Progenitor cell of endocrine pancreas (in vitro differentiated cells): Measurements from ENCODE around the gene DPH6. TPM values are rescaled to one million over a fixed set of nuclear protein-coding genes. Genes with fewer than 3 reads are reported as not detected.

Source experiments
- DNase-seq: peaks from one replicate; pipeline ENCODE4 v3.0.0; 2021; ENCODE audit warnings: low spot score; ENCODE audit not compliant: unreplicated experiment
- H3K27ac Mint-ChIP-seq: 2 replicates; pipeline ENCODE4 v1.8.0; 2021; ENCODE audit warnings: mild to moderate bottlenecking, moderate library complexity, mixed read lengths
- H3K27me3 Mint-ChIP-seq: 2 replicates; pipeline ENCODE4 v1.8.0; 2021; ENCODE audit warnings: mixed read lengths
- H3K36me3 Mint-ChIP-seq: 2 replicates; pipeline ENCODE4 v1.8.0; 2022; ENCODE audit warnings: mixed read lengths; ENCODE audit not compliant: insufficient read depth
- H3K4me1 Mint-ChIP-seq: 2 replicates; pipeline ENCODE4 v1.8.0; 2021; ENCODE audit warnings: low read depth, mixed read lengths
- H3K4me3 Mint-ChIP-seq: 2 replicates; pipeline ENCODE4 v1.8.0; 2021; ENCODE audit warnings: low read depth, mild to moderate bottlenecking, moderate library complexity, mixed read lengths
- H3K9me3 Mint-ChIP-seq: 2 replicates; pipeline ENCODE4 v1.8.0; 2021; ENCODE audit warnings: low read depth, mixed read lengths
- CTCF ChIP-seq: fragments of 200-600 bp; sonication (generic); IDR thresholded peaks from one replicate; pipeline ENCODE4 v1.5.0; 2021; ENCODE audit warnings: antibody characterized with exemption, mild to moderate bottlenecking; ENCODE audit not compliant: unreplicated experiment
- total RNA-seq: library from RNA; stranded (reverse); gene quantifications from 2 replicates; pipeline ENCODE4 v1.2.1, GENCODE V29; 2021

The DPH6 gene
- total RNA-seq, 1 donor from 2014 or later: 11.4 TPM

GRCh38 chr15:35471024-35471423 is 74.9 kb downstream of the DPH6 start:
- H3K36me3 Mint-ChIP-seq: no peaks in the 10 kb centered on the region

GRCh38 chr15:35470441-35470840 is 75.5 kb downstream of the DPH6 start:
- no peaks in the 10 kb centered on the region for H3K36me3 Mint-ChIP-seq
- no peak for DNase-seq
- H3K27me3 Mint-ChIP-seq: no peaks in the 10 kb centered on the region
- no peaks in the 10 kb centered on the region for H3K9me3 Mint-ChIP-seq
- no peak overlapping the region for H3K4me3 Mint-ChIP-seq
- H3K4me1 Mint-ChIP-seq: no peaks in the 10 kb centered on the region
- TF ChIP-seq CTCF: no peak
- no peak overlapping the region for H3K27ac Mint-ChIP-seq

More at GRCh38 chr15:35471024-35471423, 74.9 kb downstream of the DPH6 start:
- Mint-ChIP-seq H3K9me3 (no peaks in the 10 kb centered on the region), H3K27ac (no peak overlapping the region), H3K27me3 (no peaks in the 10 kb centered on the region), H3K4me1 (no peaks in the 10 kb centered on the region), H3K4me3 (no peak overlapping the region)
- no peak for DNase-seq
- TF ChIP-seq CTCF: no peak

GRCh38 chr15:35466476-35466875 is 79.5 kb downstream of the DPH6 start:
- Mint-ChIP-seq H3K27me3 (no peaks in the 10 kb centered on the region), H3K9me3 (no peaks in the 10 kb centered on the region), H3K36me3 (no peaks in the 10 kb centered on the region), H3K4me1 (no peaks in the 10 kb centered on the region), H3K4me3 (no peak overlapping the region), H3K27ac (no peak overlapping the region)
- no peak for DNase-seq
- TF ChIP-seq CTCF: no peak

- Mint-ChIP-seq H3K27ac (no peak overlapping the region), H3K4me3 (no peak overlapping the region), H3K9me3 (no peaks in the 10 kb centered on the region), H3K27me3 (no peaks in the 10 kb centered on the region), H3K4me1 (no peaks in the 10 kb centered on the region), H3K36me3 (no peaks in the 10 kb centered on the region)
- DNase-seq: no peak
- no peak for TF ChIP-seq CTCF
These were observed 80.2 kb downstream of the DPH6 start for GRCh38 chr15:35465783-35466182.

GRCh38 chr15:35460616-35461015 is 85.3 kb downstream of the DPH6 start:
- Mint-ChIP-seq H3K27ac (no peak overlapping the region), H3K4me3 (no peak overlapping the region)

More at GRCh38 chr15:35460616-35461015, 85.3 kb downstream of the DPH6 start:
- Mint-ChIP-seq H3K4me1 (no peaks in the 10 kb centered on the region), H3K27me3 (no peaks in the 10 kb centered on the region), H3K9me3 (no peaks in the 10 kb centered on the region), H3K36me3 (no peaks in the 10 kb centered on the region)
- no peak for DNase-seq
- no peak for TF ChIP-seq CTCF
